ENCODE data around the gene PLCB4.

DNA sequence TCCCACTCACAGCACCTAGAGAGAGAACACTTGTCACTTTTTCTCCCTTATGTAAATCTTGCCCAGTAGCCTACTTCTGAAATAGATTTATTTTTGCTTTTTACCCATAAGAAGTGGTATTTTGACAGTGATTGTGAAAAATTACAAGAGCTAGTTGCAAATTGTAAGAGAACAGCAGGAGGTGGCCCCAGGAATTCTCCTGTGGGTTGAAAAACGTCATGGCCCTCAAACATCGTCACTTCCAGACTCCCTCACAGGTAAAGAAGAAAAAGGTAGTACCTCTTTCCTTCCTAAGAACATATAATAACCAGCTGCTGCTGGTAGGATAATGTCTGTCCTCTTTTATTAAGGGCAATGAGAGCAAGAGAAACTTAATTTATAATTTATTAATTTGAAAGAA lies 376.0 kb downstream of the PLCB4 start:
- TF ChIP-seq, protein P1, sequence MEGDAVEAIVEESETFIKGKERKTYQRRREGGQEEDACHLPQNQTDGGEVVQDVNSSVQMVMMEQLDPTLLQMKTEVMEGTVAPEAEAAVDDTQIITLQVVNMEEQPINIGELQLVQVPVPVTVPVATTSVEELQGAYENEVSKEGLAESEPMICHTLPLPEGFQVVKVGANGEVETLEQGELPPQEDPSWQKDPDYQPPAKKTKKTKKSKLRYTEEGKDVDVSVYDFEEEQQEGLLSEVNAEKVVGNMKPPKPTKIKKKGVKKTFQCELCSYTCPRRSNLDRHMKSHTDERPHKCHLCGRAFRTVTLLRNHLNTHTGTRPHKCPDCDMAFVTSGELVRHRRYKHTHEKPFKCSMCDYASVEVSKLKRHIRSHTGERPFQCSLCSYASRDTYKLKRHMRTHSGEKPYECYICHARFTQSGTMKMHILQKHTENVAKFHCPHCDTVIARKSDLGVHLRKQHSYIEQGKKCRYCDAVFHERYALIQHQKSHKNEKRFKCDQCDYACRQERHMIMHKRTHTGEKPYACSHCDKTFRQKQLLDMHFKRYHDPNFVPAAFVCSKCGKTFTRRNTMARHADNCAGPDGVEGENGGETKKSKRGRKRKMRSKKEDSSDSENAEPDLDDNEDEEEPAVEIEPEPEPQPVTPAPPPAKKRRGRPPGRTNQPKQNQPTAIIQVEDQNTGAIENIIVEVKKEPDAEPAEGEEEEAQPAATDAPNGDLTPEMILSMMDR (IDR thresholded peaks at IDR 0.05): no peak
- no peak for TF ChIP-seq POLR2A (IDR thresholded peaks at IDR 0.05)

Data from lower leg skin (tissue), 3 donors.